GM23338 (cell line): ENCODE results near the gene CLIC2. TPM values are rescaled to one million over a fixed set of nuclear protein-coding genes. Genes with fewer than 3 reads are reported as not detected.

Experiments
- CREB1 ChIP-seq: fragments of 250-450 bp; sonication (Bioruptor Pico); IDR thresholded peaks from 2 replicates; pipeline ENCODE4 v1.5.0; 2020; ENCODE audit warnings: low read depth, mild to moderate bottlenecking, moderate library complexity
- EZH2 ChIP-seq: fragments of 200-600 bp; sonication (generic); IDR thresholded peaks from one replicate; pipeline ENCODE4 v1.8.0; 2017; ENCODE audit warnings: antibody characterized with exemption, mild to moderate bottlenecking, low read depth; ENCODE audit not compliant: unreplicated experiment
- EZH2phosphoT487 ChIP-seq: fragments of 200-600 bp; sonication (generic); IDR thresholded peaks from one replicate; pipeline ENCODE4 v1.8.1; 2018; ENCODE audit warnings: antibody characterized with exemption; ENCODE audit not compliant: unreplicated experiment
- JUNB ChIP-seq: IDR thresholded peaks from one replicate; pipeline ENCODE4 v1.6.1; 2016; ENCODE audit warnings: antibody characterized with exemption; ENCODE audit not compliant: unreplicated experiment
- NANOG ChIP-seq: IDR thresholded peaks from 2 replicates; pipeline ENCODE4 v1.6.1; 2016; ENCODE audit warnings: antibody characterized with exemption, borderline replicate concordance
- POLR2AphosphoS5 ChIP-seq: IDR thresholded peaks from 2 replicates; pipeline ENCODE4 v1.6.1; 2016; ENCODE audit warnings: antibody characterized with exemption, low read depth
- microRNA-seq: library from miRNA; unstranded; fragments of <30 nt; microRNA quantifications from one replicate; pipeline ENCODE4, GENCODE V29; 2017
- polyA plus RNA-seq: library from polyadenylated mRNA; unstranded; fragments of >200 nt; fragmentation: Nextera tagmentation; extraction: Ambion mirVana; gene quantifications from 2 replicates; pipeline ENCODE4 v1.2.1, GENCODE V29; 2016
- small RNA-seq: library from RNA; depleted of rRNA; stranded (forward); fragments of <200 nt; gene quantifications from one replicate; pipeline ENCODE3, GENCODE V24; 2014; ENCODE audit warnings: low replicate concordance
- total RNA-seq: library from RNA; depleted of rRNA; stranded (reverse); fragments of >200 nt; shearing (Covaris generic); gene quantifications from 2 replicates; pipeline ENCODE4 v1.2.3, GENCODE V29; 2014; rRNA removed
- TF ChIP-seq, protein P1 (sequence below): IDR thresholded peaks from one replicate; pipeline ENCODE4 v1.6.1; 2018; ENCODE audit warnings: antibody characterized with exemption; ENCODE audit not compliant: unreplicated experiment

CLIC2 gene
- total and polyA plus RNA-seq, 2 experiments from 2014 or later, result 0.56 to 0.61 TPM

DNA sequence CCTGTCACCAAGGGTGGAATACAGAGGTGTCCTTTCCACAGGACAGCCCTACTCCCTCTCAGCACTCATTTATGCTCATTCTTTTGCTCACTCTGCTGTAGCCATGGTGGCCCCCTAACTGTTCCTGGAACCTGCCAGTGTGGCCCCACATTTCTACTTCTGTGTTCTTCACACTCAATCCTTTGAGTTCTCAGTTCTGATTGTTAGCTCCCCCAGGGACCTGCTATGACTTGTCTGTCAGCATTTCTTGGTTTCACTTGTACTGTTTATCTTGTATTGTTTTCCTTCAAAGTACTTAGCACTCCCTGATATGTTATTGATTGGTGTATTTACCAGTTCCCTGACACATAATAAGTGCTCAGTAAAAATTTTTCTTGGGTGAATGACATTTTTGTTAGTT lies 103.3 kb downstream of the CLIC2 start (continued):
- TF ChIP-seq POLR2AphosphoS5 (no peak), NANOG (no peak), CREB1 (CRISPR knock-in tag) (no peak), EZH2phosphoT487 (no peak), EZH2 (no peak), JUNB (no peak)
- TF ChIP-seq, protein P1, sequence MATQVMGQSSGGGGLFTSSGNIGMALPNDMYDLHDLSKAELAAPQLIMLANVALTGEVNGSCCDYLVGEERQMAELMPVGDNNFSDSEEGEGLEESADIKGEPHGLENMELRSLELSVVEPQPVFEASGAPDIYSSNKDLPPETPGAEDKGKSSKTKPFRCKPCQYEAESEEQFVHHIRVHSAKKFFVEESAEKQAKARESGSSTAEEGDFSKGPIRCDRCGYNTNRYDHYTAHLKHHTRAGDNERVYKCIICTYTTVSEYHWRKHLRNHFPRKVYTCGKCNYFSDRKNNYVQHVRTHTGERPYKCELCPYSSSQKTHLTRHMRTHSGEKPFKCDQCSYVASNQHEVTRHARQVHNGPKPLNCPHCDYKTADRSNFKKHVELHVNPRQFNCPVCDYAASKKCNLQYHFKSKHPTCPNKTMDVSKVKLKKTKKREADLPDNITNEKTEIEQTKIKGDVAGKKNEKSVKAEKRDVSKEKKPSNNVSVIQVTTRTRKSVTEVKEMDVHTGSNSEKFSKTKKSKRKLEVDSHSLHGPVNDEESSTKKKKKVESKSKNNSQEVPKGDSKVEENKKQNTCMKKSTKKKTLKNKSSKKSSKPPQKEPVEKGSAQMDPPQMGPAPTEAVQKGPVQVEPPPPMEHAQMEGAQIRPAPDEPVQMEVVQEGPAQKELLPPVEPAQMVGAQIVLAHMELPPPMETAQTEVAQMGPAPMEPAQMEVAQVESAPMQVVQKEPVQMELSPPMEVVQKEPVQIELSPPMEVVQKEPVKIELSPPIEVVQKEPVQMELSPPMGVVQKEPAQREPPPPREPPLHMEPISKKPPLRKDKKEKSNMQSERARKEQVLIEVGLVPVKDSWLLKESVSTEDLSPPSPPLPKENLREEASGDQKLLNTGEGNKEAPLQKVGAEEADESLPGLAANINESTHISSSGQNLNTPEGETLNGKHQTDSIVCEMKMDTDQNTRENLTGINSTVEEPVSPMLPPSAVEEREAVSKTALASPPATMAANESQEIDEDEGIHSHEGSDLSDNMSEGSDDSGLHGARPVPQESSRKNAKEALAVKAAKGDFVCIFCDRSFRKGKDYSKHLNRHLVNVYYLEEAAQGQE, result no peak

Small RNA genes lying within 50 kb of the gene (microRNA-seq; reads per million reads assigned to microRNA genes)
- not detected for gene MIR1184-2

Small RNA genes lying within 50 kb of the gene (small RNA-seq; reads per million reads assigned to genes)
- not detected for gene AC234781.4
- gene MIR1184-2, result not detected

Other genes starting within 250 kb of the CLIC2 start
- gene VBP1, start 118.2 kb downstream of the CLIC2 start, total RNA-seq, result 62.5 and 89.4 TPM in 2 replicates
- 65.7 and 84.4 TPM in 2 replicates for gene VBP1, start 118.2 kb downstream of the CLIC2 start, polyA plus RNA-seq
- gene RAB39B, start 70.1 kb downstream of the CLIC2 start, total RNA-seq, result 11.1 and 11.3 TPM in 2 replicates
- gene RAB39B, start 70.1 kb downstream of the CLIC2 start, polyA plus RNA-seq, result 6.2 and 6.8 TPM in 2 replicates
- not detected in 2 replicates for gene F8A2, start 47.5 kb upstream of the CLIC2 start, total RNA-seq
- not detected in 2 replicates for gene F8A2, start 47.5 kb upstream of the CLIC2 start, polyA plus RNA-seq
- gene F8A3, start 124.0 kb upstream of the CLIC2 start, total RNA-seq, result 0.87 TPM in 1 of 2 replicates, not detected in the other
- gene F8A3, start 124.0 kb upstream of the CLIC2 start, polyA plus RNA-seq, result 0.17 TPM in 1 of 2 replicates, not detected in the other